NCI-H2171 treated with DMSO at 0.1 percent for 48 hours (cell line): ENCODE data around the gene HOXA7.
A peak's percentile ranks its signal among the peaks of the same experiment; 100 is the strongest.

Source experiments
- DNase-seq: peaks from one replicate; lab custom pipeline; 2025; lab: John Stamatoyannopoulos, UW

HOXA7 gene

DNA sequence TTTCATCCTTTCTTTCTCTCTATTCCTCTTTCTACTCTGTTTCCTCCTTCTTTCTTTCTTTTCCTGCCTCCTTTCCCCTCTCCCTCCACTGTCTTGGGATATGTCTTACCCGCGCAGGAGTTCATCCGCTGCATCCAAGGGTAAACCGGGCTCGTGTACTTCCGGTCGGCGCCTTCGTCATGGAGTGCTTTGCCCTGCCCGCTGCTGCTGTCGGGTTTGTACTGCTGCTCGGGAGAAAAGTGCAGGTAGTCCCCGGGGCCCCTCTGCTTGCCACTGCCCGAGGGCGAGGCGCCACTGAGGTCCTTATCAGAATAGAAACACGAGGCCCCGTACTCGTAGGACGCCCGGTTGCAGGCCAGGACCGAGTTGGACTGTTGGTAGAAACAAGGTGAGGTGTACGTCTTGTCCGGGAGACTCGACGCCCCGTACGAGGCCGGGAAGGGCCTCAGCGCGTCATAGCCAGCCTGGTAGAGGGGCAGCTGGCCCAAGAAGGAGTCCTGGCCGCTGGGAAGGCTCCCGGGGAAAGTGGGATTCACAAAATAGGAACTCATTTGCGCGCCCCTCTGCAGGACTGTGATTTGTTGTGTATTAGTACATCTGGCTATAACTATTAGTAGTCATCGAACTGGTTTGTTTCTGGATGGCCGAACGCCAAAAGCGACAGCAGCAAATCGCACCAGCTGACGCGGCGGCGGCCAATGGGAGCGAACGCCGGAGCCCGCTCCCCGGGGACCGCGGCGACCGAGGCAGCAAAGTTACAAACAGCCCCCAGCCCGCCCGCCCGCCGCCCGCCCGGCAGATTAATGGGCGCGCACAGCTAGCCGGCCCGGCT, 9.1 kb downstream of the HOXA7 start, which contains the start of gene HOXA6:
TSS of gene HOXA6 (minus strand) at position 576 of the 832 bp plus-strand sequence. CDS start at position 551, 25 bp downstream.
- peak; percentile 50 for DNase-seq

DNA sequence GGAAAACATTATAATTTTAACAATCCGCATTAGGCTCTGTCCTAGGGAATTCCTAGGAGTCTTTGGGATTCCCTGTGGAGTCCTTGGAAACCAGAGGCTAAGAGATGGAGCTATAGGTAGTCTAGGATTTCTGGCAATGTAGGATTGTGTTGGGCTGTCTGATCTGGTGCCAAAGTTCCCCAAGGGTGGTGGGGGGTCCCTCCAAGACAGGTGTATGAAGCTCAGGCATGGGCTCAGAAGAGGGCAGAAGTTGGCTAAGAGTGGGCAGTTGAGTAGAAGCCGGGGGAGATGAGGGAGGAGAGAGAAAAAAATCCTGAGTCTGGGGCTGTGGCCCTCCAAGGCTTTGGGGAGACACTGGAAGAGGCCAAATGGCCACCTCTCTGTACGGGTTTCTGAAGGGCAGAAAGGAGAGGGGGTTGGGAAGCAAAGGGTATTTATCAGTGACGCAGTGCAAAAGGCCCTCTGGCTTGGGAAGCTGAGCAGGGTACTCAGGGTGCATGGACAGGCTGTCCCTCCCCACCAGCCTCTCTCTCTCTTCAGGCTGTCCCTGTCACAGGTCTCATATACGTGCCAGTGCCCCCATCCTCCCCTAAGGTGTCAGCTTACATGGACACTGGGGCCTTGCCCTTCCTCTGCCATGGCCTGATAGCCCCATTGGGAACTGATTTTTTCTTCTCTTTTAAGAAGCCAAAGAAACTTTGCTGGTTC, 9.8 kb downstream of the HOXA7 start:
- DNase-seq = no peak

DNA sequence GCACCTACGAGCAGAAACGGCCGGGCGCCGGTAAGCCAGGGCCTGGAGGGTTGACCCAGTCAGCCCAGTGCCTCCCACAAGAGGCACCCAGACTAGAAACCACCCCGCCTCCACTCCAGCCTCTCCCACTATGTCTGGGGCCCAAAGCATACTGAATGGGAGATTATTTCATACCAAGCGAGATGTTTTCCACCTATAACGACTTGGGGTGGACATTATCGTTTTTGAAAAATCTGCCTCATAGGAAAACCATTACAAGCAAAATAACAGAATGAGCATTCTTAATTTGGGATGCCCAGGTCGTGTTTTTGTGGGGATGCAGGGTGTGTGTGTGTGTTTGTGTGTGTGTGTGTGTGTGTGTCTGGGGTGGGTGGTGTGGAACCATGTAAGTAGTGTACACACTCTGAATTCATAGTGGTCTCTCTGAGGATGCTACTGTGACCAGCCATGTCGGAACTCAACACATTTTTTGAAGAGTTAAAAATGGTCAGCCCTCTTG, 10.5 kb downstream of the HOXA7 start:
- DNase-seq = no peak

DNA sequence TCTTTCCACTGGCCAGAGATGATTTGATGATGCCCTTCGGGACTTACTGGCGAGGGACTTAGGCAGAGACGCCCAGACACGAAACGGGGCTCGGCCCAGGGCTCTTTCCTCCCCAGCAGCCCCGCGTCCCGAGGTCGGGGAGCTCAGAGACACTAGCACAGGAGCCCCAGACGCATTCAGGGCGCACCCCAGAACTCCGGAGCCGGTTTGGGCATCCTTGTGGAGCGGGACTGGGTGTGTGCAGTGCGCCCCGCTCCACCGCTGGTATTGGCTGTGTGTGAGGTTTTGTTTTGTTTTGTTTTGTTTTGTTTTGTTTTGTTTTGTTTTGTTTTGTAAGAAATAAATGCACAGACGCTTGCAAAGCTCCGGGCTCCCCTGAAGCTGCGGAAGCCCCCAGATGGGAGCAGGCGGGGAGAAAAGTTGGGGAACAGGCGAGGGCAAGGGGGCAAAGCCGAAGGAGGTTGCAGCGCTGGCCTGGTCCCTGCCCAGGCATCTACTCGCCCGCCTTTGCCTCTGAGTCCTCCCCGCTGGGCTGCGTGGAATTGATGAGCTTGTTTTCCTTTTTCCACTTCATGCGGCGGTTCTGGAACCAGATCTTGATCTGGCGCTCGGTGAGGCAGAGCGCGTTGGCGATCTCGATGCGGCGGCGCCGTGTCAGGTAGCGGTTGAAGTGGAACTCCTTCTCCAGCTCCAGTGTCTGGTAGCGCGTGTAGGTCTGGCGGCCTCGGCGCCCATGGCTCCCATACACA, 11.1 kb downstream of the HOXA7 start:
- DNase-seq = no peak

DNA sequence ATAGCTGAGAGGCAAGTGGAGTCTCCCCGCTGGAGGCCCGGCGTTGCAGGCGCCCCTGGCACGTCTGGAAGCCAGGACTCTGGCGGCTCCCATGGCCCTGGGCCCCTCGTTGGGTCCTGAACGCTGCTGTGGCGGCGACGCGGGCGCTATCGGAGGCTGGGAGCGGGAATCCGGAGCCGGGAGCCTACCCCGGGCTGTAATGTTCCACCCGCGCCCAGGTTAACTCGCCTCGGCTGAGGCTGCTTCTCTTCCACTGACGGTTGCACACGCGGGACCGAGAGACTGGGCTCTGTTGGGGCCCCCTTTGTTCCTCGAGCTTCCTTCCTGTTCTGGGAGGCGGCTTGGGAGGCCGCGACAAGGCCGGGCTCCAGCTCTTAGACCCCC, 11.7 kb downstream of the HOXA7 start:
- DNase-seq = no peak

DNA sequence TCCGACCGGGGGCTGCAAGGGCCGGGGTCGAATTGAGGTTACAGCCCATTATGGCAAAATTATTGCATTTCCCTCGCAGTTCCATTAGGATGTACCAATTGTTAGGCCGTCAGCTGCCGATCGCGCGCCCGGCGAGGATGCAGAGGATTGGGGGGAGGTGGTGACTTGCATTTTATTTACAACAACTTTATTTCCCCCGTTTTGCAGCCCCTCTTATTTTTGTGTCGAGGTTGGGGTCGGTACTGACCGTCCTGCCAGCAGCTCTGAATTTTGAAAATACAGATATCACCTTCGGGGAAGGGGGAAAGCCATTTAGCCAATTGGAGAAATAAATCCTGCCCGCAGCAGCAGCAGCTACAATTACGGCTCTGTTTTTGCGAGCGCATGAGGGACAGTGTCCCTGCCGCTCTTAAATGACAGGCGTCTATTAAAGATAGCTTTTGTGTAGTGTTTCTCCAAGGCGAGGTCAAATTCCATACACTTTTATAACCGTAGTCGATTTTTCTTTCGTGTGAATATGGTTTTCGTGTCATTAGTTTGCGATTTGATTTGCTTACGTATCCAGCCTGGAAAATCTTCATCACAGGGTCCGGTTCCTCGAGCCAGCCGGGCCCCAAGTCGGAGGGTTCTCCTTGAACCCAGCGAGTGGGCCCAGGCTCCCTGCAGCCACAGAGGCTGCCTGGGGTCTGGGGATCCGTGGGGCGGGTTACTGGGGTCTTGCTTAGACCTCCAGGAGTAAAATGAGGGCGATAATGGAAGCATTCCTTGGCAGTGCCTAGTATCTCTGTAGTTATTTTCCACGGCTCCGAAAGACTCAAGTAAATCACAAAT, 12.3 kb downstream of the HOXA7 start:
- DNase-seq = no peak

DNA sequence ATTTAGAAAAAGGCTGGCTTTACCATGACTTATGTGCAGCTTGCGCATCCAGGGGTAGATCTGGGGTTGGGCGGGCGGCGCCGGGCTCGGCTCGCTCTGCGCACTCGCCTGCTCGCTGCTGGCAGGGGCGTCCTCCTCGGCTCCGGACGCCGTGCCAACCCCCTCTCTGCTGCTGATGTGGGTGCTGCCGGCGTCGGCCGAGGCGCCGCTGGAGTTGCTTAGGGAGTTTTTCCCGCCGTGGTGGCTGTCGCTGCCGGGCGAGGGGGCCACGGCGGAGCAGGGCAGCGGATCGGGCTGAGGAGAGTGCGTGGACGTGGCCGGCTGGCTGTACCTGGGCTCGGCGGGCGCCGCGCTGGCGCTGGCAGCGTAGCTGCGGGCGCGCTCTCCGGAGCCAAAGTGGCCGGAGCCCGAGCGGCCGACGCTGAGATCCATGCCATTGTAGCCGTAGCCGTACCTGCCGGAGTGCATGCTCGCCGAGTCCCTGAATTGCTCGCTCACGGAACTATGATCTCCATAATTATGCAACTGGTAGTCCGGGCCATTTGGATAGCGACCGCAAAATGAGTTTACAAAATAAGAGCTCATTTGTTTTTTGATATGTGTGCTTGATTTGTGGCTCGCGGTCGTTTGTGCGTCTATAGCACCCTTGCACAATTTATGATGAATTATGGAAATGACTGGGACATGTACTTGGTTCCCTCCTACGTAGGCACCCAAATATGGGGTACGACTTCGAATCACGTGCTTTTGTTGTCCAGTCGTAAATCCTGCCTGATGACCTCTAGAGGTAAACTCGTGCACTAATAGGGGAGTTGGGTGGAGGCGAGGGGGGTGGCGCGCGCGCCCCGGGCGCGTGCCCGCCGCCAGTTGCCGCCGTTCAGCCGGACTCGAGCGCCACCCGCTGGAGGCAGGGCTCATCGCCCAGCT, 13.2 kb downstream of the HOXA7 start, which contains the start of gene HOXA5:
TSS of gene HOXA5 (minus strand) at position 659 of the 927 bp plus-strand sequence. CDS start at position 585, 74 bp downstream.
- DNase-seq = no peak

DNA sequence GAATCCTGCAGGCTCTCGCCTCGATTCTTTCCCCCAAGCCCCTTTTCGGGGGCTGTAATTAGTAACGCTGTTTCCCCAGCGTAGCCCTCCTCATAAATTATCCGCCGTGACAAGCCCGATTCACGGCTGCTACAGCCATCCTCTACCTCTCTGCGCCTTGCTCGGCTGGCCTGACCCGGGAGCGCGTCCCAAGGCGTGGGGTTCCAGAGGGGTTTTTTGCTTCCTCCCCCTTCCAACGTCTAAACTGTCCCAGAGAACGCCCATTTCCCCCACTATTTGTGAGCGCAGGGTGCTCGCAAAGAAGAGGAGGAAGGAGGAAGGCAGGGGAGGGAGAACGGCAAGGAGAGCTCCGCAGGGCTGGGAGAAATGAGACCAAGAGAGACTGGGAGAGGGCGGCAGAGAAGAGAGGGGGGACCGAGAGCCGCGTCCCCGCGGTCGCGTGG, 13.9 kb downstream of the HOXA7 start:
- DNase-seq = no peak

DNA sequence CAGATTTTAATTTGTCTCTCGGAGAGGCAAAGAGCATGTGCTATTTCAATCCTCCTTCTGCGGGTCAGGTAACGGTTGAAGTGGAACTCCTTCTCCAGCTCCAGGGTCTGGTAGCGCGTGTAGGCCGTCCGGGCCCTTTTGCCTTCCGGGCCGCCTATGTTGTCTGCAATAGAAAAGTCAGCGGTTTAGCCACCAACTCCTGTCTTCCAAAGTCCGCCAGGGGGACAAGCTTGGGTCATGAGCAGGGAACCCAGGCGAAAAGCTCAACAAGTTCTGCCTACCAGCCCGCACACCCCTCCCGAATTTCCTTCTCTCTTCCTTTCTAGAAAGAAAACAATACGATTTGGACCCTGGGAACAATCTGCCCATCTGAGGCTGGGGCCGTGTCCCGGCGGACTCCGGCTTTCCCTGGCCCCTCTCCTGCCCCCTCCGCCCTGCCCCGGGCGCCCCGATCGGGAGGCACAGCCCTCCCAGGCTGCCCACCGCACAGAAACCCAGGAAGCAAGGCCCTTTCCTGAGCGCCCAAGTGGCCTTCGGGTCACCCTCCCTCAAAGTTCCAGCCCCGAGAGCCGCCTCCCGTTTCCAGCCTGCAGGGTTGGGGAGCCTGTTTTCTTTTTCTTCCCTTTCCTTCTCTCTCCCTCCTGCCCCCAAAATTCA, 14.4 kb downstream of the HOXA7 start:
- no peak for DNase-seq

DNA sequence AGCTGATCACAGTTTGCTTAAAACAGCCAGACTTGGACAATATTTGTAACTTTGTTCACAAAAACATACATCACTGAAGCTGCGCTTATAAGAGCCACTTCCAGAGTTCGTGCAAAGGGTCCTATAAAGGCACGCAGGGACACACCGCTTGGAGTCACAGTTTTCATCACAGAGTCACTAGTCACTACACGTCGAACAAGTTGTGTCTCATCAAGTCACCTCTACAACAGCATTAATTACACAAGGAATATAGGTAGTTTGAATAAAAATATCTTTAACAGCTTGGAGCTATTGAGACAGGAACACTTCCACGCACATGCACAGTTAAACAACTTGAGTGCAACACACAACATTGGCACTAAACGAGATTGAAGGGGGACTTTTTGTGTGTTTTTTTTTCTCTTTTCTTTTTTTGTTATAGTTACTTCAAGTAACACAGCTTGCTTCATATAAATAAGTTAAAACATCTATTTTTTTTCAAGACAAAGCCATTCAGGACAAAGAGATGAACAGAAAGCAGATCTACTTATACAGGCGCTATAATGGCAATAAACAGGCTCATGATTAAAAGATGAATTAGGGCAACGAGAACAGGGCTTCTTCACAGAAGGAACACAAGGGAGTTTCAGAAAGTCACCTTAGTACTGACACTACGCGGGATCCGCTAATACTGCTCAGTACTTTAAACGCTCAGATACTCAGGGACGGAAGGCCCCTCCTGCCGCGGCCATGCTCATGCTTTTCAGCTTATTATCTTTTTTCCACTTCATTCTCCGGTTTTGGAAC, 15.1 kb downstream of the HOXA7 start:
- DNase-seq = no peak

DNA sequence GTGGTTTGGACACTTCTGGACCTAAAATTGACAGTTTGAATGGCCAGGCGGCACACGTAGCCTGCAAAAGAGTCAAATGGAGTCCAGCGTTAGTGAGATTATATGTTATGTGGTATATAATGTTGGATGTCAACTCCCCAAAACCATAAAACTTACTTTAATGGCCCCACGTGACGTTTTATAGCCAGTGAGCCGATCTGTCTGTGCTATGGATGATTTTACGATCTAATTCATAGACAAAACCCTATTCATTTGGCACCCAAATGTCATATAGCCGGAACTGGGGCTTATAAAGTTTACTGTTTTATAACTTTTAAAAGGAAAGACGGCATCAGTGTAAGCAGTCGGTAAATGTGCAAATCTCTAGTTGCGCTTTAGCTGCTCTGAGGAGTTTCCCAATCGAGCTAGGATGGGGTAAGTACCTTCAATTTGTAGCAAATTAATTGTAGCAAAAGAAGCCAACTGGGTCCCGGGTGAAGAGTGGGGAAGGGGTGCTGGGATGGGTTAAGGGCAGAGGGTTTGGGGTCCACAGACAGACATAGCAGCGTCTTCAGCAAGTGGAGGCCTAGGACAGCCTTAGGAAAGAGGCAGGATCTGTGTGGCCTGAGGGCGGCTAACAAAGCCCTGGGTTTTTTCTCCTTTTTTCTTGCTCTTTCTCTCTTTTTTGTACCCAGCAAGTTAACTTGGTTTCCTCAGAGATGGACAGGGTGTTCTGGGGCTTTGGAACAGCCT, 16.2 kb downstream of the HOXA7 start:
- no peak for DNase-seq

DNA sequence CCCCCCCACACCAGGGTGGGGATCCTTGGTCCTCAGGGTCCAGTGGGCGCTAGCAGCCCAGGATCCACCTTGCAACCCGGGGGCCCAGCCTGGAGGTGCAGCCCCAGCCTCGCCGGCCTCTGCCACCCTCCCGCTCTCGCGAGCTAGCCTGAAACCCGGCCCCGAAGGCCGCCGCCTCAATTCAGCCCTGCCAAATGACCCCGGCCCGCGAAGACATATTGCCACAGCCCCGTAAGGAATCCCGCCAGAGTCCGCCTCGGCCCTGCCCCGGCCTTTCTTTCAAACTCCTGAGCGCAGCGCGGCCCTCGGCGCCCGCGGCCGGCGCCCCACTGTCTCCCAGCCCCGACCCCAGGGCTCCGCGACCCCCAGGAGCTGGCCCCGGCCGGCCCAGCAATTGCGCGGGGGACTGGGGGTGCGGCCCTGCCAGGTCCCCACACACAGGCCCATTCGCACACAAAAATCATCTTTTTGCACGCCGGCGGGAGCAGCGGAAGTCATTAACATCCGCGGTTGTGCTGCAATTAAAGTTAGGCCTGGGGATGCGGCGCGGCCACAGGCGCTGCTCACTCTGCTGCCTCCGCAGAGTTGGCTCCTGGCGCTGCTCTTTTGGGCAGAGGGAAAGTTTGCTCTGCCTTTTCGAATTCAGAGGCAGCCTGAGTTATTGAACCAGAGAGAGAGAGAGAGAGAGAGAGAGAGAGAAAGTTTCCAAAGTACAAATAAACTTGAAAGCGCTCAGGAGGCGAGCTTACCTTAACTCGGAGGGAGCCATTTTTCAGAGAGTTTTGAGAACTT, 16.9 kb downstream of the HOXA7 start:
- DNase-seq = no peak

DNA sequence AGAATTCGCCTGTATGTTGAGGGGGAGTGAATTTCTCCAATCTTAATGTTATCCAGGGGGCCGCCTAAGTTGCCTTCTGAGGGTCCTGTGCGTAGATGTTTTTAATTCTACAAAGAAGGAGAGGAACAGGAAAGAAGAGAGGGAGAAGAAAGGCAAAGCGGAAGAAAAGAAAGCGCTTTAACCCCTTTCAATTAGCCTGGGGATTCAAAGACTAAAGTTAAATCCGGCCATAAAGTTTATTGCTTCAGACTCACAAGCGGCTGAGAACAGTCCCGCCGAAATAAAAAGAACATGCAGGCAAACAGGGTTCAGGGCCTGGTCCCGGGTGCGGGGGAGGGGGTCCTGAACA, 17.5 kb downstream of the HOXA7 start:
- DNase-seq = no peak

DNA sequence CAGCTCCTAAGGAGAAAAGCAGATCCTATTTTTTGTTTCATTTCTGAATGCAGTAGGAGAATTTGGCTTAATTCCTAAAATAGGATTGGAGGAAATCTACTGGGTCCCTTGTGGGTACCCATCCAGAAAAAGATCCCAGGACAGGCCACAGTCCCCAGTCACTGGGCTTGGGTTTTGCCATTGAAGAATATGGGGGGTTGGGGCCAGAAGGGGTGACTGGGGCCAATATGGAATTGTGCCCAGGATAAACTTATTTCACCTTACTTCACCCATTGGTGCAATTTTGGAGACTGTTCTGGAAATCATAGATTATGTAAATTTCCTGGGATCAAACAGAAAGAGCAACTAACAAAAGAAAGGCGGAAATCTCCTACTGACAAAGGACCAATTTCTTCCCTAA, 18.0 kb downstream of the HOXA7 start:
- DNase-seq = no peak

DNA sequence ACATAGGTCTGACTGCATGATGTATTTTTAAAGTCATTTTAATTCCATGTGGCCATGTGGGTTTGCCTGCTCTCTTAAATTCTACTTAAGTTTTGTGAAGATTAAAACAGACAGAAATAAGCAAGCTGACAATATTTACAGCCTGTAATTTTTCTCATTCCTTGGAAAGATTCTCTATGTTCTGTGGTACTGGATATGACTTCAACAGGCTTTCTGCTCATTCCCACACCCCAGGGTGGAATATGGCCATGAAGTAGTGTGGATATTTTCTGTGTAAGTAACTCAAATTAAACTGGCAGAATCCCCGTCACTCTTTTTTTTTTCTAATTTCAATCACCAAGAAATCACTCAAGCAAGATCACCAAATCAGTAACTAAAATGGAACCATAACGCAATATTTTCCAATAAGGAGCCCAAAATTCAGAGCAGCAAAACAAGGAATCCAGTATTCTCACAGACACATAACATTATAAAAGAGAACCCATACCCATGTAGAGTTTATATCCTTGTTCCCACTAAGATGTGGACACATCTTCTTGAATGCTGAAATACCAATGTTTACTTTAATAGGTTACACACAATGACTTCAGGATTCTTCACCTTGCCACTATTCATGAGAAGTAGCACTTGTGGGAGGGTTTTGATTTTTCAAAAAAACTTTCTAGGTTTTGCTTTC, 18.7 kb downstream of the HOXA7 start:
- no peak for DNase-seq

DNA sequence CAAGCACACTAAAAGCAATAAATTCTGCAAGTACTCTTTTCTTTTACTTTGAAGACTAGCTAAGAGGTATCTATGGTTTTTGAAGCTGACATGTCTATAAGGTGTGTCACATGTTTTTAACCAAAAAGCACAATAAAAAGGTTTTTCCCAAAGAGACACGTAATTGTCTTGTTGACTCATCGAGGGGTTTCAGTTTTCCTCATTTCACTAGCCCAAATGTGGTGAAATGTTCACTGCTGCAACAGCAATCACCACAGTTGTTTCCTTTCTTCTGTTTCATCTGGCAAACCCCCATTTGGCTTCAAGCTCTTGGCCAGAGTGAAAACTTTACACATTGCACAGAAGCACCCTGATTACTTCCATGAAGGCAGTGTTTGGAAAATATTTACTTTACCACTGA, 22.1 kb downstream of the HOXA7 start:
- no peak for DNase-seq
